ENCODE results near the gene CSTF1. TPM values are rescaled to one million over a fixed set of nuclear protein-coding genes. Genes with fewer than 3 reads are reported as not detected.

Gene CSTF1
- total and polyA plus RNA-seq, 2 of the 8 experiments (the other 6 are each of a cell fraction or from before 2014, with no cell fraction given): 59.4 to 83.5 TPM

- TF ChIP-seq CHD7 (IDR thresholded peaks at IDR 0.05; ENCODE audit: insufficient replicate concordance, low read length) (no peak), RFX5 (IDR thresholded peaks at IDR 0.05; ENCODE audit: borderline replicate concordance, low read depth, low read length) (no peak)
These were observed 43.7 kb upstream of the CSTF1 start (continued) for GRCh38 chr20:56348746-56349145.
